H1 (cell line): Measurements from ENCODE around the gene NCF4. TPM values are rescaled to one million over a fixed set of nuclear protein-coding genes. Genes with fewer than 3 reads are reported as not detected.

Experiments
- CTCF ChIA-PET: fragments of 300-600 bp; sonication (Branson Sonifier 250); formaldehyde crosslinking; loops from one replicate; lab custom pipeline; 2021; ENCODE audit not compliant: partially characterized antibody; lab: Charles Lee
- POLR2A ChIA-PET: fragments of 300-600 bp; sonication (Branson Sonifier 250); formaldehyde crosslinking; loops from one replicate; lab custom pipeline; 2021; ENCODE audit warnings: inconsistent platforms; ENCODE audit not compliant: partially characterized antibody; lab: Charles Lee
- DNase-seq, 2 experiments: peaks; one replicate each; pipeline versions ENCODE4 v3.0.0 to v3.0.0-alpha.2; 2010 to 2022; ENCODE audit warnings: low spot score in 2 of 2, low read depth in 1 of 2, mixed read lengths in 1 of 2
- FAIRE-seq: peaks from 2 replicates; lab custom pipeline; 2011; peaks lifted over from hg19 to GRCh38; lab: Jason Lieb, UNC
- H2AFZ ChIP-seq: 2 replicates; pipeline ENCODE4 v1.8.1; 2012; ENCODE audit warnings: low read length, inconsistent platforms
- H2AK5ac ChIP-seq: 2 replicates; pipeline ENCODE4 v1.6.1; 2013; ENCODE audit warnings: low read depth, low read length
- H2BK120ac ChIP-seq: replicated peaks from 2 replicates; pipeline ENCODE3; 2013; ENCODE audit warnings: low read depth, low read length, inconsistent platforms
- H2BK12ac ChIP-seq: 2 replicates; pipeline ENCODE4 v1.6.1; 2013; ENCODE audit warnings: low read depth, low read length
- H2BK15ac ChIP-seq: 2 replicates; pipeline ENCODE4 v1.6.1; 2013; ENCODE audit warnings: low read length
- H2BK20ac ChIP-seq: 2 replicates; pipeline ENCODE4 v1.6.1; 2013; ENCODE audit warnings: low read length
- H2BK5ac ChIP-seq: 2 replicates; pipeline ENCODE4 v1.6.1; 2013; ENCODE audit warnings: low read depth, low read length
- H3K14ac ChIP-seq: 2 replicates; pipeline ENCODE4 v1.6.1; 2013; ENCODE audit warnings: inconsistent platforms; ENCODE audit not compliant: insufficient read length
- H3K18ac ChIP-seq: 2 replicates; pipeline ENCODE4 v1.6.1; 2013; ENCODE audit warnings: low read length; ENCODE audit errors: extremely low read depth
- H3K23ac ChIP-seq: 2 replicates; pipeline ENCODE4 v1.6.1; 2013; ENCODE audit warnings: inconsistent platforms; ENCODE audit not compliant: insufficient read length
- H3K23me2 ChIP-seq: 2 replicates; pipeline ENCODE4 v1.6.1; 2013; ENCODE audit warnings: low read depth, low read length
- H3K27ac ChIP-seq: 2 replicates; pipeline ENCODE4 v1.6.1; 2011; ENCODE audit warnings: low read depth, low read length, inconsistent platforms
- H3K27me3 ChIP-seq, 4 experiments: replicated peaks in 1 of 4; 1 replicate in 1 of 4; 2 replicates in 3 of 4; pipeline versions ENCODE4 v1.6.1 to v1.8.1; 2011 to 2013; ENCODE audit warnings: low read length in 3 of 4, mild to moderate bottlenecking in 3 of 4, inconsistent platforms in 2 of 4, mixed read lengths in 2 of 4, moderate library complexity in 1 of 4; ENCODE audit not compliant: control insufficient read depth in 3 of 4, insufficient read depth in 3 of 4; ENCODE audit errors: extremely low read depth in 1 of 4
- H3K36me3 ChIP-seq, 4 experiments: 2 replicates each; pipeline versions ENCODE4 v1.6.1 to v1.8.1; 2011 to 2013; ENCODE audit warnings: mild to moderate bottlenecking in 4 of 4, low read length in 3 of 4, moderate library complexity in 2 of 4, control low read depth in 1 of 4, inconsistent platforms in 1 of 4; ENCODE audit not compliant: insufficient read depth in 4 of 4, control insufficient read depth in 2 of 4
- H3K4ac ChIP-seq: replicated peaks from 2 replicates; pipeline ENCODE3; 2013; ENCODE audit warnings: low read length, low read depth, mixed read lengths, inconsistent platforms; ENCODE audit not compliant: insufficient read length
- H3K4me1 ChIP-seq, 4 experiments: replicated peaks in 1 of 4; 1 replicate in 1 of 4; 2 replicates in 3 of 4; pipeline versions ENCODE4 v1.6.1 to v1.8.1; 2011 to 2013; ENCODE audit warnings: low read length in 3 of 4, inconsistent platforms in 2 of 4, mixed read lengths in 1 of 4; ENCODE audit not compliant: insufficient read depth in 4 of 4, control insufficient read depth in 3 of 4
- H3K4me2 ChIP-seq, 2 experiments: 2 replicates each; pipeline versions ENCODE4 v1.6.1 to v1.8.1; 2011 to 2013; ENCODE audit warnings: low read depth in 2 of 2, low read length in 2 of 2, control low read depth in 1 of 2, inconsistent platforms in 1 of 2, mild to moderate bottlenecking in 1 of 2; ENCODE audit not compliant: insufficient read depth in 1 of 2
- H3K4me3 ChIP-seq, 4 experiments: fragments of 200-600, 300-600 bp in 1 of 4; sonication (generic), shearing (Covaris generic), sonication (Bioruptor Twin) in 1 of 4; 2 replicates each; pipeline versions ENCODE4 v1.5.1 to v1.8.1; 2011 to 2016; ENCODE audit warnings: low read length in 4 of 4, low read depth in 3 of 4, control low read depth in 2 of 4, inconsistent platforms in 2 of 4, mild to moderate bottlenecking in 2 of 4, mixed read lengths in 1 of 4, moderate library complexity in 1 of 4; ENCODE audit not compliant: insufficient read depth in 2 of 4; ENCODE audit errors: extremely low read depth in 1 of 4
- H3K56ac ChIP-seq: replicated peaks from 2 replicates; pipeline ENCODE3; 2013; ENCODE audit warnings: low read depth, mild to moderate bottlenecking, mixed read lengths, low read length, inconsistent platforms; ENCODE audit not compliant: insufficient read length
- H3K79me1 ChIP-seq: 2 replicates; pipeline ENCODE4 v1.6.1; 2013; ENCODE audit warnings: low read depth, low read length, control low read depth
- H3K79me2 ChIP-seq, 2 experiments: 2 replicates each; pipeline versions ENCODE4 v1.6.1 to v1.8.1; 2012 to 2013; ENCODE audit warnings: low read length in 2 of 2, mild to moderate bottlenecking in 2 of 2, inconsistent platforms in 1 of 2; ENCODE audit not compliant: insufficient read depth in 2 of 2, control insufficient read depth in 1 of 2
- H3K9ac ChIP-seq, 4 experiments: replicated peaks in 1 of 4; 1 replicate in 1 of 4; 2 replicates in 3 of 4; pipeline versions ENCODE4 v1.6.1 to v1.8.1; 2011 to 2013; ENCODE audit warnings: low read depth in 3 of 4, low read length in 3 of 4, control low read depth in 2 of 4, mild to moderate bottlenecking in 2 of 4, moderate library complexity in 2 of 4, inconsistent platforms in 1 of 4; ENCODE audit errors: extremely low read depth in 1 of 4
- H3K9me3 ChIP-seq, 2 experiments: 2 replicates each; pipeline versions ENCODE4 v1.6.1 to v1.8.1; 2012 to 2013; ENCODE audit warnings: mild to moderate bottlenecking in 2 of 2, moderate library complexity in 2 of 2, control low read depth in 1 of 2, inconsistent platforms in 1 of 2, low read depth in 1 of 2, low read length in 1 of 2, mixed read lengths in 1 of 2; ENCODE audit not compliant: insufficient read depth in 2 of 2
- H4K20me1 ChIP-seq, 2 experiments: replicated peaks in 1 of 2; 2 replicates each; pipeline versions ENCODE3 to v1.8.1; 2011 to 2013; ENCODE audit warnings: inconsistent platforms in 2 of 2, low read length in 2 of 2, mild to moderate bottlenecking in 1 of 2; ENCODE audit not compliant: insufficient read depth in 2 of 2, control insufficient read depth in 1 of 2
- H4K5ac ChIP-seq: 2 replicates; pipeline ENCODE4 v1.6.1; 2013; ENCODE audit warnings: low read length, low read depth, mixed read lengths, inconsistent platforms; ENCODE audit not compliant: insufficient read length
- H4K8ac ChIP-seq: 2 replicates; pipeline ENCODE4 v1.8.0; 2013; ENCODE audit warnings: mild to moderate bottlenecking, moderate library complexity, low read length, inconsistent platforms; ENCODE audit not compliant: insufficient read depth; ENCODE audit errors: extremely low read depth
- H4K91ac ChIP-seq: replicated peaks from 2 replicates; pipeline ENCODE3; 2013; ENCODE audit warnings: low read length, mixed read lengths, inconsistent platforms; ENCODE audit not compliant: insufficient read length
- KDM1A ChIP-seq: fragments of 200-600, 300-600 bp; sonication (generic); IDR thresholded peaks from 2 replicates; pipeline ENCODE4 v1.7.1; 2016; ENCODE audit warnings: mild to moderate bottlenecking, low read length, borderline replicate concordance
- TBP ChIP-seq: IDR thresholded peaks from 2 replicates; pipeline ENCODE4 v1.6.1; 2011; ENCODE audit warnings: low read depth, low read length, improper control_type of control experiment
- WGBS, 2 experiments: shearing (Covaris generic) in 1 of 2; methylation state at CpG; one replicate each; pipeline versions ENCODE4 v1.1.6 to v1.1.7; 2013 to 2015; ENCODE audit warnings: low lambda C conversion rate in 2 of 2, mixed read lengths in 2 of 2, inconsistent platforms in 1 of 2, low coverage in 1 of 2, missing lambda C conversion rate in 1 of 2; ENCODE audit not compliant: insufficient replicate concordance in 2 of 2, insufficient coverage in 1 of 2, insufficient read length in 1 of 2; ENCODE audit errors: extremely low coverage in 1 of 2, missing lambda C conversion rate in 1 of 2; 5-methylcytosine and 5-hydroxymethylcytosine counted together
- polyA plus RNA-seq, 7 experiments: library from polyadenylated mRNA; depleted of rRNA in 3 of 7; stranded (reverse) in 5 of 7; unstranded in 2 of 7; fragments of >200 nt in 5 of 7; fragments of 200-250 nt in 2 of 7; gene quantifications; 1 replicate in 5 of 7; 2 replicates in 1 of 7; 4 replicates in 1 of 7; pipeline versions ENCODE4 v1.2.1 to v1.2.3, GENCODE V29; 2011 to 2013; ENCODE audit warnings: missing spikeins in 2 of 7, mixed read lengths in 2 of 7
- total RNA-seq: library from RNA; stranded (reverse); fragmentation: NEBNext Ultra II Directional; extraction: Animal tissue kit (Norgen Biotek cat#: 25700); gene quantifications from 2 replicates; pipeline ENCODE4 v1.2.1, GENCODE V29; 2021
- TF ChIP-seq, protein P1 (sequence below): IDR thresholded peaks from 2 replicates; pipeline ENCODE4 v1.6.1; 2012; ENCODE audit warnings: low read length, inconsistent platforms

NCF4 gene
- total and polyA plus RNA-seq, 2 of the 8 experiments (the other 6 are each of a cell fraction or from before 2014, with no cell fraction given), result 0.20 TPM; not detected in 1

DNA sequence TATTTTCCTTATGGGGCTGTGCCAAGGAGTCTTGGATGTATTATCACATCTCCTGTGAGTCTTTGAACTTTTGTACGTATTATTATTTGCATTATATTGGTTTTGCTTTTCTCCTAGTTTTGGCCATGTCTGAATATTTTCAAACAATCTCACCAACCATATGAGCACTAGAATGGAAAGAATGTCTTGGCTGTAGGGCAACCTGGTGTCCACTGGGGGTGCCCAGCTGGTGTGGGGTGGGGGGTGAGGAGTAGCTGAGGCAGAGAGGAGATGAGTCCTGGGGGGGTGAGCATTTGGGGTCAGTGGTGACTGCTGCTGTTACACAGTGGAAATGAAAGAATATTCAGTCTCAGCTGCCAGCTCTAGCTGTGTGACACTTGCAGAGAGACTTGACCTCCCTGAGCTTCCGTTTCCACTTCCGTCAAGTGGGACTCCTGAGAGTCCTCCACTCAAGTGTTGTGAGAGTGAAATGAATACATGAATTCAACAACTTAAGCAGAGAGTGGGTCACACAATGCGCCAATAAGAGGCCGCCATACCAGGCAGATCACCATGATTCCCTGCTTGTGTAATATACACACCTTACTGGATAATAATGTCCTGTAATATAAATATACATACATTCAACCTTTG, 31.3 kb upstream of the NCF4 start:
- Histone ChIP-seq H3K79me1 (no peaks in the 10 kb centered on the region), H3K79me2 (no peaks in the 10 kb centered on the region), H3K27ac (no peak overlapping the region), H4K8ac (no peak overlapping the region), H3K14ac (no peak overlapping the region), H2BK20ac (no peak overlapping the region), H3K4me2 (no peak overlapping the region), H4K5ac (no peak overlapping the region), H3K4me3 (no peak overlapping the region), H3K27me3 (no peaks in the 10 kb centered on the region; a peak in 1 of 7 replicates), H2BK12ac (no peak overlapping the region), H3K4ac (no peak overlapping the region), H2AFZ (no peak overlapping the region), H3K23me2 (peaks cover 10% of the 10 kb centered on the region; the same call in 1 of the 2 replicates), H3K23ac (no peak overlapping the region), H4K20me1 (peaks cover 0 to 5% of the 10 kb centered on the region in 2 experiments), H3K36me3 (no peaks in the 10 kb centered on the region), H2BK120ac (no peak overlapping the region), H4K91ac (no peak overlapping the region), H3K9me3 (no peaks in the 10 kb centered on the region), H2BK5ac (no peak overlapping the region), H3K9ac (no peak overlapping the region), H2AK5ac (no peak overlapping the region), H3K18ac (no peak overlapping the region), H3K56ac (no peak overlapping the region), H3K4me1 (no peaks in the 10 kb centered on the region), H2BK15ac (no peak overlapping the region)
- TF ChIP-seq, protein P1, sequence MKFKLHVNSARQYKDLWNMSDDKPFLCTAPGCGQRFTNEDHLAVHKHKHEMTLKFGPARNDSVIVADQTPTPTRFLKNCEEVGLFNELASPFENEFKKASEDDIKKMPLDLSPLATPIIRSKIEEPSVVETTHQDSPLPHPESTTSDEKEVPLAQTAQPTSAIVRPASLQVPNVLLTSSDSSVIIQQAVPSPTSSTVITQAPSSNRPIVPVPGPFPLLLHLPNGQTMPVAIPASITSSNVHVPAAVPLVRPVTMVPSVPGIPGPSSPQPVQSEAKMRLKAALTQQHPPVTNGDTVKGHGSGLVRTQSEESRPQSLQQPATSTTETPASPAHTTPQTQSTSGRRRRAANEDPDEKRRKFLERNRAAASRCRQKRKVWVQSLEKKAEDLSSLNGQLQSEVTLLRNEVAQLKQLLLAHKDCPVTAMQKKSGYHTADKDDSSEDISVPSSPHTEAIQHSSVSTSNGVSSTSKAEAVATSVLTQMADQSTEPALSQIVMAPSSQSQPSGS, result no peak
- no peak for TF ChIP-seq KDM1A
- TF ChIP-seq TBP, result no peak
- FAIRE-seq (no peak), DNase-seq (no peak)
- CTCF ChIA-PET, result interaction anchor here (0.8 to 4.3 kb wide), 4 partner anchors 11 to 266 kb away, joined by 3 to 17 read pairs (median 4); no protein-coding TSS in a partner anchor
- WGBS, 2 experiments, result 98% methylated on average over 5 of the region's 5 CpGs; no CpG with 5 or more reads in 1 of the 2 experiments
- POLR2A ChIA-PET, result interaction anchor here (1.8 kb wide), 1 partner anchor 9 kb away, joined by 4 read pairs; no protein-coding TSS in a partner anchor
